Erythroblast (primary cell): ENCODE results near the gene FOXD3.

Source experiments
- GATA1 ChIP-seq: IDR thresholded peaks from 2 replicates; pipeline ENCODE4 v1.6.1; 2011; ENCODE audit warnings: low read depth, mild to moderate bottlenecking, control low read depth, low read length, moderate library complexity
- POLR2A ChIP-seq: IDR thresholded peaks from 2 replicates; pipeline ENCODE4 v1.6.1; 2011; ENCODE audit warnings: mild to moderate bottlenecking, low read length

DNA sequence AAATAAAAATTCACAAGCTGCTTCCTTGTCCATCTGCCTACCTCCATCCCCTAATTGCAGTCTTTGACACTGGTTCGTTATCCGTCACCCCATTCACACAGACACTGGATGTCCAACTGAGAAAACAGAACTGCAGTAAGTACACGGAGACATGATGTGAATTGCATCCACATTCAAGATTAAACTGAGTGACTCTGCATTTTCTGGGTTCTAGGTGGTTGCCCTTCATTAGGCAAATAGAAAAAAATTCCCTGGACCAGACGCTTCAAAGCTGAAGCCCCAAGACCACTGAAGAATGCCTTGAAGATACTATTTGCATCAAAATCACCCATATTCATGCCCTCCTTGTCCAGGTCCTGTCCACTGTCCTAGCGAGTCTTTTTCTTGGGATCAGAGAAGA, 37.2 kb downstream of the FOXD3 start:
- TF ChIP-seq GATA1 (no peak), POLR2A (no peak)
